T-cell (primary cell): ENCODE measurements around the gene AKIRIN2. TPM values are rescaled to one million over a fixed set of nuclear protein-coding genes. Genes with fewer than 3 reads are reported as not detected.

Experiments
- ATAC-seq, 4 experiments: fragments of 200-7000 bp in 3 of 4; fragments of 150-1000 bp in 1 of 4; cut with Tn5 transposase; replicated peaks in 1 of 4; 1 replicate in 3 of 4; 2 replicates in 1 of 4; pipeline ENCODE4 v1.10.0; 2021; ENCODE audit warnings: moderate library complexity in 3 of 4, mild to moderate bottlenecking in 2 of 4, moderate number of reproducible peaks in 1 of 4
- CTCF ChIA-PET, 2 donors: fragments of 300-600 bp; sonication (Branson Sonifier 250); formaldehyde crosslinking; loops; one replicate each; lab custom pipeline; 2022; ENCODE audit warnings: antibody characterized with exemption in 2 of 2; lab: Charles Lee
- POLR2A ChIA-PET, 2 donors: fragments of 300-600 bp; sonication (Branson Sonifier 250); formaldehyde crosslinking; loops; one replicate each; lab custom pipeline; 2022; ENCODE audit warnings: antibody characterized with exemption in 2 of 2; lab: Charles Lee
- DNase-seq, 35 experiments: peaks; one replicate each; pipeline versions ENCODE4 v3.0.0 to v3.0.0-alpha.2; 2013 to 2023
- H3K27ac ChIP-seq: one replicate; pipeline ENCODE4 v1.5.1; 2013; ENCODE audit warnings: low read length
- H3K27me3 ChIP-seq, 2 experiments: replicated peaks in 1 of 2; 1 replicate in 1 of 2; 2 replicates in 1 of 2; pipeline versions ENCODE4 v1.6.1 to v1.7.0; 2013; ENCODE audit warnings: low read length in 1 of 2, mixed read lengths in 1 of 2; ENCODE audit not compliant: control insufficient read depth in 2 of 2, insufficient read depth in 2 of 2; ENCODE audit errors: extremely low read depth in 1 of 2
- H3K36me3 ChIP-seq, 2 donors: 1 replicate in 1 of 2; 2 replicates in 1 of 2; pipeline versions ENCODE4 v1.6.1 to v1.7.0; 2013; ENCODE audit warnings: low read length in 1 of 2; ENCODE audit not compliant: control insufficient read depth in 2 of 2, insufficient read depth in 1 of 2; ENCODE audit errors: extremely low read depth in 1 of 2
- H3K4me1 ChIP-seq, 2 experiments: 1 replicate in 1 of 2; 2 replicates in 1 of 2; pipeline versions ENCODE4 v1.6.1 to v1.7.0; 2013; ENCODE audit warnings: low read length in 2 of 2, mixed read lengths in 1 of 2; ENCODE audit not compliant: insufficient read depth in 2 of 2, control insufficient read depth in 1 of 2; ENCODE audit errors: extremely low read depth in 1 of 2
- H3K4me3 ChIP-seq, 2 donors: 1 replicate in 1 of 2; 2 replicates in 1 of 2; pipeline versions ENCODE4 v1.5.1 to v1.7.0; 2013; ENCODE audit warnings: mild to moderate bottlenecking in 2 of 2, low read length in 1 of 2, moderate library complexity in 1 of 2; ENCODE audit not compliant: control insufficient read depth in 1 of 2; ENCODE audit errors: extremely low read depth in 1 of 2
- H3K9me3 ChIP-seq: 2 replicates; pipeline ENCODE4 v1.7.0; 2013
- H3K27ac Mint-ChIP-seq, 2 donors: one replicate each; pipeline ENCODE4 v1.8.0; 2020 to 2021; ENCODE audit warnings: mild to moderate bottlenecking in 2 of 2, mixed read lengths in 2 of 2
- H3K27me3 Mint-ChIP-seq, 2 donors: one replicate each; pipeline ENCODE4 v1.8.0; 2021 to 2022; ENCODE audit warnings: mixed read lengths in 2 of 2
- H3K36me3 Mint-ChIP-seq: one replicate; pipeline ENCODE4 v1.8.0; 2021; ENCODE audit warnings: mixed read lengths
- H3K4me1 Mint-ChIP-seq, 3 donors: one replicate each; pipeline ENCODE4 v1.8.0; 2020 to 2022; ENCODE audit warnings: mixed read lengths in 3 of 3, mild to moderate bottlenecking in 1 of 3
- H3K4me3 Mint-ChIP-seq, 3 donors: one replicate each; pipeline ENCODE4 v1.8.0; 2020 to 2022; ENCODE audit warnings: mild to moderate bottlenecking in 3 of 3, mixed read lengths in 3 of 3, moderate library complexity in 3 of 3
- H3K9me3 Mint-ChIP-seq, 3 donors: one replicate each; pipeline ENCODE4 v1.8.0; 2020 to 2022; ENCODE audit warnings: mixed read lengths in 3 of 3
- WGBS: methylation state at CpG from one replicate; pipeline ENCODE4 v1.1.5; 2013; ENCODE audit warnings: missing lambda C conversion rate; ENCODE audit not compliant: insufficient coverage; 5-methylcytosine and 5-hydroxymethylcytosine counted together
- total RNA-seq, 35 experiments: library from RNA in 6 of 35; stranded (reverse) in 6 of 35; fragments of 120-200 nt in 1 of 35; gene quantifications; one replicate each; pipeline versions ENCODE4 v1.2.1 to v1.2.4 and lab custom pipeline; 2013 to 2026

Gene AKIRIN2
- total RNA-seq (10 to 100 TPM; 52.5 to 81.9 (median 66.0) TPM), total RNA-seq (lab: John Stamatoyannopoulos, UW) (24.9 to 70.7 (median 36.4) reads per million in 29 experiments)
- 42.1 TPM for total RNA-seq (2013)

- ATAC-seq (peak; percentile 83 to 88 (median 84)), DNase-seq (peak; percentile 92 to 98 (median 95))
- CTCF ChIA-PET = no interaction called here
- POLR2A ChIA-PET = interaction anchor here (0.5 to 1.2 kb wide), 5 partner anchors 13 to 113 kb away, joined by 3 to 4 read pairs (median 3); no protein-coding TSS in a partner anchor
- no peaks in the 10 kb centered on the region for H3K27me3 Mint-ChIP-seq
- H3K36me3 ChIP-seq = no peaks in the 10 kb centered on the region
- peak within 1 kb of the TSS; percentile 90 to 97 for H3K27ac Mint-ChIP-seq
- H3K4me1 Mint-ChIP-seq = peaks cover 42 to 53% (median 45%) of the 10 kb centered on the region in 3 donors
- peak within 1 kb of the TSS; percentile 72 to 98 for H3K4me3 ChIP-seq
- H3K27me3 ChIP-seq = no peaks in the 10 kb centered on the region
- H3K27ac ChIP-seq = peak within 1 kb of the TSS; percentile 96
- H3K4me1 ChIP-seq = peaks cover 5 to 24% of the 10 kb centered on the region in 2 experiments
- no peaks in the 10 kb centered on the region for H3K9me3 ChIP-seq
- under 1% methylated on average over 66 of the region's 88 CpGs for WGBS
- peak within 1 kb of the TSS; percentile 83 to 98 (median 94) for H3K4me3 Mint-ChIP-seq
- H3K36me3 Mint-ChIP-seq = peaks cover 3% of the 10 kb centered on the region
- H3K9me3 Mint-ChIP-seq = no peaks in the 10 kb centered on the region
Measured at GRCh38 chr6:87701676-87702588, at the start of gene AKIRIN2. AKIRIN2 (minus strand) TSS chr6:87702233; CDS start chr6:87701684, 549 bp downstream.

- Mint-ChIP-seq H3K4me3 (no peak overlapping the region), H3K27me3 (no peaks in the 10 kb centered on the region), H3K36me3 (no peaks in the 10 kb centered on the region), H3K4me1 (peaks cover 8 to 10% (median 9%) of the 10 kb centered on the region in 3 donors), H3K9me3 (no peaks in the 10 kb centered on the region), H3K27ac (no peak overlapping the region)
- DNase-seq (no peak), ATAC-seq (no peak)
- H3K27ac ChIP-seq = no peak overlapping the region
- no peaks in the 10 kb centered on the region for H3K36me3 ChIP-seq
- 80% methylated on average over 1 of the region's 1 CpG for WGBS
- H3K4me1 ChIP-seq = no peaks in the 10 kb centered on the region
- CTCF ChIA-PET = interaction anchor here in 1 of 2 donors (0.5 kb wide), 1 partner anchor 10 kb away, joined by 3 read pairs; no protein-coding TSS in a partner anchor
- no peaks in the 10 kb centered on the region for H3K9me3 ChIP-seq
- H3K4me3 ChIP-seq = no peak overlapping the region
- POLR2A ChIA-PET = no interaction called here
- H3K27me3 ChIP-seq = no peaks in the 10 kb centered on the region
Measured at GRCh38 chr6:87747646-87748045, 45.6 kb upstream of the AKIRIN2 start.

DNA sequence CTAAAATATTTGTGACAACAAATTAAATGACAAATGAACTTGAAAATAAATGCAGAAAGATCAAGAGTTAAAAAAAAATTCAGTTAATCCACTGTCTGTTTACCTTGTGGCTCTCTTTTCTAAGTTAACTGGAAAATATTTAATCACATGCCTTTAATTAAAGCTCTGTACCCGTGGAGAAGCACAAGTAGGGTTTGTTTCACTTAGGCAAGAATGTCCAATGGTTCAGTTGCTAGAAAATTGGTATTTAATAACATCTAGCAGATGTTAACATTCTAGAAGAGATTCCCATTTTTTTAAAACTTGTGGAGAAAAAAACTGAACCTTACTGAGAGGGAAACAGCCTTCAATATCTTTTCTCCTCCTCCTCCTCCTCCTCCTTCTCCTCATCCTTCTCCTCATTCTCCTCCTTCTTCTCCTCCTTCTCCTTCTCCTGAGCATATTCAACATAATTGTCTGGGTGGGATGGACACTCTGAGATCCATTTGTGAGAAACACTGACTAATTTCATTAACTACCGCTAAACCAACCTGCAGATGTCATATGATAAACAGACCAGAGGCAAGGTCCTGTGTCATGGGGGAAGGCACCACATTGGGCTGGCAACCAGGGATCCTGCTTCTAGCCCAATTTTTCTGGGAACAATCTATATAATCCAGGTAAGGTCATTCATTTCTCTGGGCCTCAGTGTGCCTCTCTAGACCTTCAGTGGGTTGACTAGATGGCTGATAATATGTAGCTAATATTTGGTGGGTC, 44.1 kb upstream of the AKIRIN2 start:
- H3K4me3 ChIP-seq = no peak overlapping the region
- H3K36me3 ChIP-seq = no peaks in the 10 kb centered on the region
- H3K4me1 ChIP-seq = peaks cover 0 to 11% of the 10 kb centered on the region in 2 experiments
- H3K27me3 ChIP-seq = no peaks in the 10 kb centered on the region
- Mint-ChIP-seq H3K9me3 (peaks cover 0 to 5% (median 0%) of the 10 kb centered on the region in 3 donors), H3K4me3 (no peak overlapping the region), H3K4me1 (peaks cover 18 to 23% (median 21%) of the 10 kb centered on the region in 3 donors), H3K27ac (peak overlapping the region in 1 of 2 donors; percentile 40), H3K27me3 (no peaks in the 10 kb centered on the region), H3K36me3 (no peaks in the 10 kb centered on the region)
- DNase-seq = no peak
- no peaks in the 10 kb centered on the region for H3K9me3 ChIP-seq
- CTCF ChIA-PET = no interaction called here
- 100% methylated on average over 1 of the region's 2 CpGs for WGBS
- no peak for ATAC-seq
- POLR2A ChIA-PET = interaction anchor here in 1 of 2 donors (0.7 kb wide), 1 partner anchor 9 kb away, joined by 7 read pairs; no protein-coding TSS in a partner anchor
- no peak overlapping the region for H3K27ac ChIP-seq

GRCh38 chr6:87743454-87743853, 41.4 kb upstream of the AKIRIN2 start:
- peaks cover 18 to 33% (median 27%) of the 10 kb centered on the region in 3 donors for H3K4me1 Mint-ChIP-seq
- Histone ChIP-seq H3K27me3 (no peaks in the 10 kb centered on the region), H3K4me3 (no peak overlapping the region), H3K27ac (no peak overlapping the region), H3K9me3 (no peaks in the 10 kb centered on the region), H3K4me1 (peaks cover 0 to 15% of the 10 kb centered on the region in 2 experiments), H3K36me3 (no peaks in the 10 kb centered on the region)
- peaks cover 0 to 5% (median 0%) of the 10 kb centered on the region in 3 donors for H3K9me3 Mint-ChIP-seq
- ChIA-PET POLR2A (interaction anchor here in 1 of 2 donors (0.6 kb wide), 1 partner anchor 44 kb away, joined by 3 read pairs; no protein-coding TSS in a partner anchor), CTCF (interaction anchor here in 1 of 2 donors (0.6 kb wide), 1 partner anchor 244 kb away, joined by 3 read pairs; no protein-coding TSS in a partner anchor)
- no peak overlapping the region for H3K4me3 Mint-ChIP-seq
- peak overlapping the region; percentile 56 to 57 for H3K27ac Mint-ChIP-seq
- ATAC-seq (no peak), DNase-seq (no peak)
- H3K36me3 Mint-ChIP-seq = no peaks in the 10 kb centered on the region
- WGBS = no CpG with 5 or more reads among the region's 2 CpGs
- H3K27me3 Mint-ChIP-seq = no peaks in the 10 kb centered on the region

- POLR2A ChIA-PET = interaction anchor here in 1 of 2 donors (0.6 kb wide), 1 partner anchor 65 kb away, joined by 6 read pairs; no protein-coding TSS in a partner anchor
- no peaks in the 10 kb centered on the region for H3K27me3 Mint-ChIP-seq
Measured at GRCh38 chr6:87742106-87742505, 40.1 kb upstream of the AKIRIN2 start.

More at GRCh38 chr6:87742106-87742505, 40.1 kb upstream of the AKIRIN2 start:
- H3K4me1 Mint-ChIP-seq = peaks cover 22 to 47% (median 38%) of the 10 kb centered on the region in 3 donors
- H3K27ac Mint-ChIP-seq = peak overlapping the region; percentile 86 to 89
- DNase-seq = peak in 34 of 35 experiments; percentile 4 to 71 (median 42)
- Histone ChIP-seq H3K27ac (peak overlapping the region; percentile 37), H3K27me3 (no peaks in the 10 kb centered on the region), H3K4me3 (no peak overlapping the region), H3K4me1 (peaks cover 0 to 22% of the 10 kb centered on the region in 2 experiments), H3K36me3 (no peaks in the 10 kb centered on the region), H3K9me3 (no peaks in the 10 kb centered on the region)
- no peak overlapping the region for H3K4me3 Mint-ChIP-seq
- H3K9me3 Mint-ChIP-seq = peaks cover 0 to 5% (median 0%) of the 10 kb centered on the region in 3 donors
- peak; percentile 81 to 96 (median 91) for ATAC-seq
- 14% methylated on average over 1 of the region's 2 CpGs for WGBS
- CTCF ChIA-PET = no interaction called here
- no peaks in the 10 kb centered on the region for H3K36me3 Mint-ChIP-seq
